ENCODE measurements around the gene OGFR. TPM values are rescaled to one million over a fixed set of nuclear protein-coding genes. Genes with fewer than 3 reads are reported as not detected.

OGFR gene
- total RNA-seq, 2 experiments from 2014 or later: 53.5 to 54.1 TPM

GRCh38 chr20:62795023-62795761, 9.4 kb upstream of the OGFR start:
- ChIA-PET CTCF (interaction anchor here (1.2 to 4.6 kb wide), 3 partner anchors 13 to 192 kb away, joined by 4 to 20 read pairs (median 5); no protein-coding TSS in a partner anchor), POLR2A (interaction anchor here (0.6 to 2.2 kb wide), 4 partner anchors 10 to 225 kb away, joined by 4 to 7 read pairs (median 4); partner anchors contain the start of genes OGFR and SLCO4A1)

- POLR2A ChIA-PET: interaction anchor here (1.0 kb wide), 1 partner anchor 11 kb away, joined by 3 read pairs; no protein-coding TSS in a partner anchor
- CTCF ChIA-PET: interaction anchor here (4.6 kb wide), 1 partner anchor 11 kb away, joined by 20 read pairs; no protein-coding TSS in a partner anchor
Measured at GRCh38 chr20:62796699-62797491, 7.7 kb upstream of the OGFR start.

- CTCF ChIA-PET: interaction anchor here (4.6 kb wide), 1 partner anchor 10 kb away, joined by 20 read pairs; no protein-coding TSS in a partner anchor
- POLR2A ChIA-PET: no interaction called here
Measured at GRCh38 chr20:62797671-62798532, 6.7 kb upstream of the OGFR start.

GRCh38 chr20:62799036-62799435, 5.6 kb upstream of the OGFR start:
- POLR2A ChIA-PET: no interaction called here
- CTCF ChIA-PET: interaction anchor here (0.6 to 0.9 kb wide), 2 partner anchors 9 to 611 kb away, joined by 3 read pairs; no protein-coding TSS in a partner anchor

GRCh38 chr20:62799459-62799858, 5.2 kb upstream of the OGFR start:
- ChIA-PET POLR2A (no interaction called here), CTCF (interaction anchor here (0.6 to 0.9 kb wide), 2 partner anchors 9 to 611 kb away, joined by 3 read pairs; no protein-coding TSS in a partner anchor)

GRCh38 chr20:62799873-62800272, 4.8 kb upstream of the OGFR start:
- POLR2A ChIA-PET: no interaction called here
- CTCF ChIA-PET: interaction anchor here (0.6 kb wide), 1 partner anchor 612 kb away, joined by 3 read pairs; no protein-coding TSS in a partner anchor

- CTCF ChIA-PET: no interaction called here
- POLR2A ChIA-PET: no interaction called here
Measured at GRCh38 chr20:62800314-62801259, 4.0 kb upstream of the OGFR start.

DNA sequence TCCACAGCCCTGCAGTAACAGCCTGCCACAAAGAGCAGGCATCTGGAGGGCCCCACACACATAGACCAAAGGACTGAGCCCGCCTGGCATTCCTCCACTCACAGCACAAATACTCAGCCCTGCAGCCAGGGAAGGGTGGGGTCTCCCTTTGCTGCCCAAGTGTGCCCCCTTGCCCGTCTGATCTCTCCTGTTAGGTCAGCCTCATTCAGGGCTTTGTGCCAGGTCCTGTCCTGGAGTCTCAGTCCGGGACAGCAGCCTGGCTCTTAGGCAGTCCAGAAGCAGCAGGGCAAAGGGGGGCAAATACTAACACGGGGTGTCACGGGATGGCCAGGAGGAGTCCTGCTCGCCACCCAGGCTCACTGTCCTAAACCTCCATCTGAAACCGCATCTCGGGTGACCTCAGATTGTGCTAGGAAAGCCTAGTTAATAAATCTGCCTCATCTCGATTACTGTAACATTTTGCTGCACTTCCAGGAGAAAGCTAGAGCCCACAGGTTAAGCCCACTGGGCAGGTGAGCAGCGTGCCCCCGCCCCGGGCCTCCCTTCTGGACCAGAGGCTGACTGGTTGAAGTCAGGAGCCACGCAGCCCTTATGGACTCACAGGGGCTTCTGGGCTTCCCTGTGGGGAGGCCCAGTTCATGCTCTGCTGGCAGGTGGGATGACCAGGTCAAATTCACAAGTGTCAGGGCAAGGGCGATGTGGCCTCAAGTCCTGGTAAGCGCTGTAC, 3.2 kb upstream of the OGFR start:
- CTCF ChIA-PET: no interaction called here
- POLR2A ChIA-PET: no interaction called here

GRCh38 chr20:62802026-62802712, 2.5 kb upstream of the OGFR start:
- ChIA-PET POLR2A (no interaction called here), CTCF (no interaction called here)

- ChIA-PET POLR2A (interaction anchor here (2.3 kb wide), 1 partner anchor 9 kb away, joined by 7 read pairs; no protein-coding TSS in a partner anchor), CTCF (interaction anchor here (0.9 kb wide), 1 partner anchor 10 kb away, joined by 3 read pairs; no protein-coding TSS in a partner anchor)
Measured at GRCh38 chr20:62804021-62804626, 511 bp upstream of the OGFR start.

GRCh38 chr20:62805155-62805710, 598 bp downstream of the OGFR start:
- ChIA-PET POLR2A (interaction anchor here (0.6 to 2.3 kb wide), 2 partner anchors 10 to 20 kb away, joined by 3 to 7 read pairs; no protein-coding TSS in a partner anchor), CTCF (interaction anchor here (1.2 kb wide), 1 partner anchor 32 kb away, joined by 3 read pairs; no protein-coding TSS in a partner anchor)

- ChIA-PET CTCF (interaction anchor here (1.2 to 3.8 kb wide), 2 partner anchors 14 to 32 kb away, joined by 3 to 21 read pairs; no protein-coding TSS in a partner anchor), POLR2A (interaction anchor here (0.6 to 2.3 kb wide), 2 partner anchors 11 to 19 kb away, joined by 3 to 7 read pairs; no protein-coding TSS in a partner anchor)
Measured at GRCh38 chr20:62805711-62806382, 1.2 kb downstream of the OGFR start.

- ChIA-PET CTCF (interaction anchor here (3.8 kb wide), 1 partner anchor 15 kb away, joined by 21 read pairs; no protein-coding TSS in a partner anchor), POLR2A (no interaction called here)
Measured at GRCh38 chr20:62806383-62807050, 1.9 kb downstream of the OGFR start.

DNA sequence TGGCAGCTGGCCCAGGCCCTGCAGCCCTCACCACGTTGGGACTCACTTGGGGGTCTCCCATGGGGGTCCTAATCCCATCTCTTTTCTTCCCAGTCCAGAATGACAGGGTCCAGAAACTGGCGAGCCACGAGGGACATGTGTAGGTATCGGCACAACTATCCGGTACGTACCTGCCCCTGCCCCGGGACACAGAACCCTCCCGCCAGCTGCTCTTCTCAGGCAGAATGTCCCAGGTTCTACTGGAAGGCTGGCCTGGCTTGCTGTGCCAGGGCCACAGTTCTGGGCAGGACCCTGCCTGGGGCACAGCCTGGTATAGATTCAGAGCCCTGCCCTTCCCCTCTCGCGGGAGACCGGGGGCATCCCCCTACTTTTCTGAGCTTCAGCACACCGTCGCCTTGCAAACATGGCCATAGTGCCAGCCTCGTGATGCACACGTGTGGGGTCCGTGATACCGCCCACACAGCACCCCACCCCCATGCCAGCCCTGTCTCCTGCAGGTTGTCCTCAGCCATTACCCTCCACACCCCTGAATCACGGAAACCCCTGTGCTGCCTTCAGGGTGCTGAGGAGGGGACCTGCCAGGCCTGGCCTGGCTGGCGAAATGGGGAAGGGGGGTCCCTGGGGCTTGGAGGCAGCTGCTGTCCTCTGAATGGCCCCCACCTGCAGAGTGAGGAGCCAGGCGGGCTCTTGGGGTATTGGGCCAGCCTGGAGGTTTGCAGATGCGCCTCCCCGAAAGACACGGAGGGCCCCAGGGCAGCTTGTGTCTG, 3.0 kb downstream of the OGFR start:
- CTCF ChIA-PET: interaction anchor here (0.8 to 3.8 kb wide), 21 partner anchors 9 to 308 kb away, joined by 3 to 21 read pairs (median 4); partner anchors contain the start of genes COL9A3 and MRGBP
- POLR2A ChIA-PET: interaction anchor here (0.5 to 0.9 kb wide), 3 partner anchors 11 to 68 kb away, joined by 3 to 6 read pairs (median 4); partner anchors contain the start of gene MRGBP

All from activated CD8-positive, alpha-beta memory T cell treated with anti-CD3 and anti-CD28 coated beads for 36 hours (primary cell).